Mucosa of gallbladder (tissue), 1 donor: Measurements from ENCODE around the gene FIGNL1. TPM values are rescaled to one million over a fixed set of nuclear protein-coding genes. Genes with fewer than 3 reads are reported as not detected.
"Not testable (repeated sequence)": the region's sequence is repeated elsewhere in the genome, so short reads cannot be mapped to it uniquely, and the experiment has no call there.

Experiments
- DNase-seq: peaks from one replicate; pipeline ENCODE4 v3.0.0-alpha.2; 2020; ENCODE audit warnings: low spot score
- total RNA-seq: library from RNA; stranded (reverse); gene quantifications from one replicate; pipeline ENCODE4 v1.2.1, GENCODE V29; 2021
- donor health status: DM: no; HTN: no; CAD: no.

The FIGNL1 gene
- total RNA-seq, 1 donor from 2014 or later, result 7.6 TPM

DNA sequence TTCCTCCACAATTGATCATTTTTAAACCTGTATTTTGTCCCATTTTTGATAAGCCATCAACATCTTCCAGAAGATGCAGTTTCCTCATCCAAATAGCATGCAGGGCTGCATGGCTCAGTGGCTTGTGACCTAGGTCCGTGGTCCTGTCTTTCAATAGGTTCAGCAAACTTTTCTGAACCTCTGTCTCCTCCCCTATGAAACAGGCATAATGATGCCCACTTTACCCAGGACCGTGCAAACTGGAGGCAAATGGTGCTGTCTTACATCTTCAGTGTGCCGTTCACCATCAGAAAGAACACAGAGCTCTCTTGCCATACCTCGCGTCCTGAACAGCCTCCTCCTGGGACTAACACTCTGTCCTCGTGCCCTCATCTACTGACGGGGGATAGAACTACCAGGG lies 22.3 kb upstream of the FIGNL1 start:
- no peak for DNase-seq

GRCh38 chr7:50471970-50472369 lies 21.8 kb upstream of the FIGNL1 start:
- no peak for DNase-seq

DNA sequence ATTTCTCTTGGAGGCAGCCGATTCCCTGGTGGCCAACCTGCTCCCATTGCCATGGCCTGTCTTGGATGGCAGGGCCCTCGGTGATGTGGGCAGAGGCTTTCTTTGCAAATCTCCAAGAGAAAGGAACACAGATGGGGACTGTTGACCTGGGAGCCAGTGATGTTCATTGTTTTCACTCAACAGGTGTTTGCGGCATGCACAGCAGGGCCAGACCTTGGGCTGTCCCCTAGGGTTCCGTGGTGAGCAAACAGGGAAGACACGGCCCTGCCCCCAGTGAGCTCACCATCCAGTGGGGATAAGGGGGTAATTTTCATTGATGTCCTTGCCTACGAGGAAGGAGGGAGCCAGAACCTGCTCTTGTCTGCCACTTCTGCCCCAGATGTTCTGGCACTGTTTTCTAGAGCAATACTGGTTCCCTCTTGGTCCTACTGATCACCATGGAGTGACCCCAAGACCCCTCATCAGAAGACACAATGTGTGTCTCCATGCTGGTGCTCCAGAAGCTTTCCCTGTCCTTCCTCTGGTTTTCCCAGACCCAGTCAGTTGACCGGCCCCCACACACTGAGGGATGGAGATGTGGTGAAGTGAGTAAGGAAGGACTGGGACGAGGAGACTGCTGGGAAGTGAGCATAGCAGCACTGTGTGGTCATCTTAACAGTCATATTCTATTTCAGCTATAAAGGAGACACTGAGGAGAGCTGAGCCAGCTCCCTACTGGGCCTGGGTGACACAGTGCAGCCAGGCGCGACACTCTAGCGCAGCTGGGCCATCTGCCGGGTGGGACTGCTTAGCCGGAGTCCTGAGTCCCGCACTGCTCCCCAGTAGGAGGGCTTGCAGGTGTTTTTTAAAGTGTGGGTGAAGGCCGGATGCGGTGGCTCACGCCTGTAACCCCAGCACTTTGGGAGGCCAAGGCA lies 20.4 kb upstream of the FIGNL1 start:
- DNase-seq, result no peak

DNA sequence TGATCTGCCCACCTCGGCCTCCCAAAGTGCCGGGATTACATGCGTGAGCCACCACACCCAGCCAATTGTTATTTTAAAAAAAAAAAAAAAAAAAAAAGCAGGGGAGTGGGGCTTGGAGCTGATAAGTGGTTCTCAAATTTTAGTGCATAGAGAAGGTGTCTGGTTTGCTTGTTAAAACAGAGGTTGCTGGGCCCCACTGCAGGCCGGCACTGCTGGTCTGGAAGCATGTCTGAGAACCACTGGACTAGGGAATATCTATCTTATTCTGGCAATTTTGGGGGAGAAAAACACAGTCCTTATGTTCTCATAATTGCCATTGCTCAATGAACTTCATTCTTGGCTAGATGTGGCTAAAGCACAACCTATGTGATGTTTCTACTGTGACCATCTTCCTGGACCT lies 19.0 kb upstream of the FIGNL1 start:
- no peak for DNase-seq

- DNase-seq, result peak; percentile 83
Observed at GRCh38 chr7:50467817-50468610, 17.9 kb upstream of the FIGNL1 start.

GRCh38 chr7:50466815-50467585 lies 16.9 kb upstream of the FIGNL1 start:
- DNase-seq, result no peak

GRCh38 chr7:50463035-50463434 lies 12.9 kb upstream of the FIGNL1 start:
- DNase-seq, result no peak

- DNase-seq, result no peak
Observed at GRCh38 chr7:50462361-50462760, 12.2 kb upstream of the FIGNL1 start.

DNA sequence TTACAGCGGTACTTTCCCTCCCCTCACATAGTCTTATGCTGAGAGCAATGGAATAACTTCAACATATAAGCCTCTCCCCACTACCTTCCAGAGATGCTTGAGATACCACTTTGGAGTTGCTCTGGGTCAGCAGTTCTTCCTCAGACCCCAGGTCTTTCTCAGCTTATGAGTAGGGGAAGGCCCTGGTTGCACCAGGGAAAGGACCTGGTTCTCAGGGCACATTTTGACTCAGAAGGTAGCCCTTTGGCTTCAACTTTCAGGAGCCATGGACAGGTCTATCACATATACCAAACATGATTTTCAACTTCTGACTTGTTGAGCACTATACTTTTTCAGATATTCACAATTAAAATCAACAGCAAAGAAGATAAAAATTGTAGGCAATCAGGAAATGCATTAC lies 11.5 kb upstream of the FIGNL1 start:
- no peak for DNase-seq

DNA sequence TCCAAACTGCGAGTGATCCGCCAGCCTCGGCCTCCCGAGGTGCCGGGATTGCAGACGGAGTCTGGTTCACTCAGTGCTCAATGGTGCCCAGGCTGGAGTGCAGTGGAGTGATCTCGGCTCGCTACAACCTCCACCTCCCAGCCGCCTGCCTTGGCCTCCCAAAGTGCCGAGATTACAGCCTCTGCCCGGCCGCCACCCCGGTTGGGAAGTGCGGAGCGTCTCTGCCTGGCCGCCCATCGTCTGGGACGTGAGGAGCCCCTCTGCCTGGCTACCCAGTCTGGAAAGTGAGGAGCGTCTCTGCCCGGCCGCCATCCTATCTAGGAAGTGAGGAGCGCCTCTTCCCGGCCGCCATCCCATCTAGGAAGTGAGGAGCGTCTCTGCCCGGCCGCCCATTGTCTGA lies 9.0 kb upstream of the FIGNL1 start:
- not testable (repeated sequence) for DNase-seq

GRCh38 chr7:50458651-50459050 lies 8.5 kb upstream of the FIGNL1 start:
- DNase-seq, result not testable (repeated sequence)

DNA sequence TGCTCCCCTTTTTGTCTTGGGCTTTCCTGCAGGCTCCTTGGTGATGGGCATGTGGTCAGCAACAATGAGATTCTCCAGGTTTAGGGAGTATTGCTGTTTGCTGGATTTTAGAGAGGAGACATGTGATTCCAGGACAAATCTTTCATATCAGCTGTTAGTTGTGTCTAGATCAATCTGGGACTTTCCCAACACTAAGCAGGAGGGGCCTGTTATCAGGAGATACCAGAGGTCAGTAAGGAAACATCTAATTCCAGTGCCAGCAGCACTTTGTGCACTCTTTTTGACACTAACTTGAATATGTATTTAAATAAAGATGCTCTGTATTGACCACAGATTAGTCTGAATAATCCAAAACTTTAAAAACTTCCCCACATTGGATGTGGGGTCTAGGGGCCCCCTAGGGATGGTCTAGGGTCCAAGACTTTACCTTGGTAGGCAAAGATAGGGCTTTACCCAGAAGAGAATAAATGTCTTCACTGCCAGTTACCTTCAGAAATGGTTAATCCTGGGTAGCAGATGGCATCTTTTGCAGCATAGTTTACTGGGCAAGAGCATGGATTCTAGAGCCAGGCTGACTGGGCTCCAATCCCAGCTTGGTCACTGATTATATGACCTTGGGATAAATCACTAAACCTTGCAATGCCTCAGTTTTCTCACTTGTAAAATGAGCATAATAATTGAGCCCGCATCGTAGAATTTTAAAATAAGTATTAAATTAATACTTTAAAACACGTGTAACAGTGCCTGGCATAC lies 6.4 kb upstream of the FIGNL1 start:
- DNase-seq, result no peak

DNA sequence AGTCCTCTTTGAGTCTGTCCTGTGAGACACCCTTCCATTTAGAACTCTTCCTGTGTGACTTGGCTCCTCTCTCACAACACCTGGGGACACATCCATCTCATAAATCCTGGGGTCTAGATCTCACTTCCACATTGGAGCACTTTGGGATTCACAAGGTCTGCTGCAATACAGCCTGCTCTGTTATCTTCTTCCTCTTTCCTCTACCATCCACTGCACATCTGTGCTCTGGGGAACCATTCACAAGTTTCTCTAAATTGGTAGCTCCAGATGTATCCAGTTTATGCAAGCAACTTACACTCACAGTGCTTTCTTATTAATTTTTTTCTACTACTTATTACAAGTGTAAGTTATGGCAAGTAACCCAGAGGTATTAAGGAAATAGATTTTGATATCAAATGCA lies 5.5 kb upstream of the FIGNL1 start:
- no peak for DNase-seq

GRCh38 chr7:50454968-50455367 lies 4.8 kb upstream of the FIGNL1 start:
- DNase-seq, result no peak

GRCh38 chr7:50450590-50451032 lies 461 bp upstream of the FIGNL1 start:
- no peak for DNase-seq

DNA sequence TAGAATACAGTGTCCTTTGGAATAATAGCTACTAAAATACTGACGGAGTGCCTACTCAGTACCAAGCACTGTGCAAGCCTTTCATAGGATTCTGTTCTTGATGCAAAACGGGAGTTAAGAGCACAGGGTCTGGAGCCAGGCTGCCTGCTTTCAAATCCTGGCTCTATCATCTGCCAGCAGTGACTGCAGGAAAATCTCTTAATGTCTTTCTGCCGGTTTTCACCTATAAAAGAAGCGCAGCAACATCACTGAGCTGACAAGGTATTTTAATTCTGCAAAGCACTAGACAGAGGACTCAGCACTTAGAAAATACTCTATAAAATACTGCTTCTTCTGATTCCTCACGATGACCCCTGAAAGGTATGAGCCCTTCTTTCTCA lies 659 bp downstream of the FIGNL1 start:
- no peak for DNase-seq

GRCh38 chr7:50448823-50449222 lies 1.3 kb downstream of the FIGNL1 start:
- DNase-seq, result no peak

DNA sequence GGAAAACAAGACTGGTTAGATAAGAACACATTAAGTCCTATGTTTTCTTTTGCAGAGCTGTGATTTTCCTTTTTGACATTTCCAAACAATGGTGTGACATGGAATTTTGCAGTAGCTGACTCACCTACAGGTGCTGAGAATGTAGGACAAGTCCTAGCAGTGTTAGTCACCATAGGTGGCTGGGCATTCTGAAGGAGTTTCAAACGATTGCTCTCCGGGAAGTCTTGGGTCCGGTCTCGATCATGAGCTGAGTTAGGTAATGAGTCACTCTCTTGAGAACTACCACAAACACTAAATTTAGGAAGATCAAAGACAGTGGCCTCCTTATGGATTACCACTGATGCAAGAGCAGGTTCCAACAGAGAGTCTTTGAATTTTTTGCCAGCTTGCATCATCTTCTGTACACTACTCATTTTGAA lies 3.6 kb downstream of the FIGNL1 start:
- no peak for DNase-seq

DNA sequence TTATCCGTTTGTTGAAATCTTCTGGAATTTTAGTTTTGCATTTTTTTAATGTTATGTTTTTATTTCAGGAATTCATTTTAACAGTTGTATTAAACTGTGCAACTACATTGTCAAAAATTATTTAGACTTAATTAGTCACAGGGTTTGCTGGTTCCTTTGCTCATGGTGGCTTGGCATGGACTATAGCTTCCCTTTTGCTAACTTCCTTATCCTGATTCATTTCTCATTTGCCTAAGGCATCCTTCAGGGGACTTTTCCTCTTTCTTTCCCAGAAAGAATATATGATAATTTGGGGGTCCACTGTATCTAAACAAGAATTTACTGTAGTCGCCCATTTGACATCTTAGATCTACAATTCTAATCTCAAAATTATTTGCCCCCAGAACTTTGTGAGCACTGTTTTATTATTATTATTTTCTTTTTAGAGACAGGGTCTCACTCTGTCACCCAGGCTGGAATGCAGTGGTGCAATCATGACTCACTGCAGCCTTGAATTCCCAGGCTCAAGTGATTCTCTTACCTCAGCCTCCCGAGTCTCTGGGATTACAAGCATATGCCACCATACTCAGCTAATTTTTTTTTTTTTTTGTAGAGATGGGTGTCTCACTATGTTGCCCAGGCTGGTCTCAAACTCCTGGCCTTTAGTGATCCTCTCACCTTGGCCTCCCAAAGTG lies 13.9 kb downstream of the FIGNL1 start:
- DNase-seq, result no peak

GRCh38 chr7:50431722-50432305 lies 18.3 kb downstream of the FIGNL1 start:
- no peak for DNase-seq
